ENCODE data around the gene DPPA4.

Gene DPPA4

DNA sequence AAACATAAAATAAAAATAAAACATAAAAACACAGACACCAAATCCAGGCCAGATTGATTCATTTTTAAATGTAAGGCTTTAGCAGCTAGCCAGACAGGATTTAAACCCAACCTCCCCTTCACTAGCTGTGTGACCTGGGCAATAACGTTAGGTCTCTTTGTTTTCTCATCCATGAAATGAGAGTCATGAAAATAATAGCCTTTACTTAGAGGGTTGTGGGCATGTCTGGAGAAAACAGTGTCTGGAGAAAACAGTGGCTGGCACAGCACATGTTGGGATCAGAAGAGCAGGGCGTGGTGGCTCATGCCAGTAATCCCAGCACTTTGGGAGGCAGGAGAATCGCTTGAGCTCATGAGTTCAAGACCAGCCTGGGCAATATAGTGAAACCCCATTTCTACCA lies 1.9 kb upstream of the DPPA4 start:
- H3F3A ChIP-seq (ENCODE audit: low read depth): no peaks in the 10 kb centered on the region
- H3K4me2 ChIP-seq (ENCODE audit: low read depth, low read length, poor library complexity, severe bottlenecking): no peak overlapping the region
- no peaks in the 10 kb centered on the region for H3K36me3 ChIP-seq (ENCODE audit: insufficient read depth, low read length)
- no peaks in the 10 kb centered on the region for H4K20me1 ChIP-seq (ENCODE audit: insufficient read depth, low read length, poor library complexity, severe bottlenecking)
- H3K9me3 ChIP-seq (ENCODE audit: insufficient read depth, low read depth, low read length): no peaks in the 10 kb centered on the region
- no peak for TF ChIP-seq EZH2phosphoT487 (IDR thresholded peaks at IDR 0.05; ENCODE audit: borderline replicate concordance)
- no peak for TF ChIP-seq CTCF (conservative IDR thresholded peaks at IDR 0.05; ENCODE audit: low read length)
- no peaks in the 10 kb centered on the region for H3K4me1 ChIP-seq (ENCODE audit: insufficient read depth, low read length, poor library complexity, severe bottlenecking)
- no peak overlapping the region for H3K9ac ChIP-seq (ENCODE audit: low read depth, low read length, poor library complexity, severe bottlenecking)
- no peaks in the 10 kb centered on the region for H3K9me2 ChIP-seq (replicated peaks; ENCODE audit: low read depth, low read length)
- no peak overlapping the region for H3K4me3 ChIP-seq (ENCODE audit: low read length, poor library complexity, severe bottlenecking)
- H3K79me2 ChIP-seq (ENCODE audit: insufficient read depth, low read length): no peaks in the 10 kb centered on the region
- H3K27me3 ChIP-seq (ENCODE audit: insufficient read depth, low read length, poor library complexity, severe bottlenecking): no peaks in the 10 kb centered on the region
- no peak overlapping the region for H2AFZ ChIP-seq (ENCODE audit: low read length)

GRCh38 chr3:109338322-109338721 lies 976 bp upstream of the DPPA4 start:
- no peaks in the 10 kb centered on the region for H3K9me3 ChIP-seq (ENCODE audit: insufficient read depth, low read depth, low read length)
- no peak overlapping the region for H3K4me3 ChIP-seq (ENCODE audit: low read length, poor library complexity, severe bottlenecking)
- H2AFZ ChIP-seq (ENCODE audit: low read length): no peak overlapping the region
- H4K20me1 ChIP-seq (ENCODE audit: insufficient read depth, low read length, poor library complexity, severe bottlenecking): no peaks in the 10 kb centered on the region
- no peaks in the 10 kb centered on the region for H3F3A ChIP-seq (ENCODE audit: low read depth)
- H3K9me2 ChIP-seq (replicated peaks; ENCODE audit: low read depth, low read length): no peaks in the 10 kb centered on the region
- TF ChIP-seq EZH2phosphoT487 (IDR thresholded peaks at IDR 0.05; ENCODE audit: borderline replicate concordance): no peak
- no peak for TF ChIP-seq CTCF (conservative IDR thresholded peaks at IDR 0.05; ENCODE audit: low read length)
- no peaks in the 10 kb centered on the region for H3K36me3 ChIP-seq (ENCODE audit: insufficient read depth, low read length)
- H3K79me2 ChIP-seq (ENCODE audit: insufficient read depth, low read length): no peaks in the 10 kb centered on the region
- H3K9ac ChIP-seq (ENCODE audit: low read depth, low read length, poor library complexity, severe bottlenecking): no peak overlapping the region
- H3K27me3 ChIP-seq (ENCODE audit: insufficient read depth, low read length, poor library complexity, severe bottlenecking): no peaks in the 10 kb centered on the region
- H3K4me2 ChIP-seq (ENCODE audit: low read depth, low read length, poor library complexity, severe bottlenecking): no peak overlapping the region
- H3K4me1 ChIP-seq (ENCODE audit: insufficient read depth, low read length, poor library complexity, severe bottlenecking): no peaks in the 10 kb centered on the region

DNA sequence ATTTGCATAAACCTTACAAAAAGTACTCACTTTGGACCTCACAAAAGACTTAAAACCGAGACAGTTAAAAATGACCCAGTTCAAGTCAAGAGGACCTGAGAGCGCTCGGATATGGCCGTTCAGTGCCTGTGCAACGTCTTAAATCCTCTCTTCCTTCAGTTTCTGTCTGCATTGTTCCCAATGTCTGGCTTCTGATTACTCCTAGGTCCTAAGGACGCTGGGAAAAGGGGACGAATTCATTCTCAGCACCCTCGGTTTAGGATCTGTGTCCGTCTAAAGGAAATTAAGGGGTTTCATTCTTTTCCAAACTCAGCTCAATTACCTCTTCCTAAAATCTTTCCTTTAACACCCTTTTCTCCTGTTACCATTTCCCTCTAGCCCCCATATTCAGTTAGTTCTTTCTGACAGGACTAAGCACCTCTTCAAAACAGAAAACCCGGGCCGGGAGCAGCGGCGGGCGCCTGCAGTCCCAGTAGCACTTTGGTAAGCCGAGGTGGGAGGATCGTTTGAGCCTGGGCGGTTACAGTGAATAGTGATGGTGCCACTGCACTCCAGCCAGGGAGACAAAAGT lies 970 bp downstream of the DPPA4 start:
- H3K79me2 ChIP-seq (ENCODE audit: insufficient read depth, low read length): no peaks in the 10 kb centered on the region
- no peaks in the 10 kb centered on the region for H4K20me1 ChIP-seq (ENCODE audit: insufficient read depth, low read length, poor library complexity, severe bottlenecking)
- no peaks in the 10 kb centered on the region for H3F3A ChIP-seq (ENCODE audit: low read depth)
- H3K9me2 ChIP-seq (replicated peaks; ENCODE audit: low read depth, low read length): no peaks in the 10 kb centered on the region
- no peak overlapping the region for H3K4me3 ChIP-seq (ENCODE audit: low read length, poor library complexity, severe bottlenecking)
- no peaks in the 10 kb centered on the region for H3K36me3 ChIP-seq (ENCODE audit: insufficient read depth, low read length)
- no peak overlapping the region for H2AFZ ChIP-seq (ENCODE audit: low read length)
- H3K4me1 ChIP-seq (ENCODE audit: insufficient read depth, low read length, poor library complexity, severe bottlenecking): no peaks in the 10 kb centered on the region
- no peak overlapping the region for H3K9ac ChIP-seq (ENCODE audit: low read depth, low read length, poor library complexity, severe bottlenecking)
- TF ChIP-seq EZH2phosphoT487 (IDR thresholded peaks at IDR 0.05; ENCODE audit: borderline replicate concordance) (no peak), CTCF (conservative IDR thresholded peaks at IDR 0.05; ENCODE audit: low read length) (no peak)
- H3K9me3 ChIP-seq (ENCODE audit: insufficient read depth, low read depth, low read length): no peaks in the 10 kb centered on the region
- no peaks in the 10 kb centered on the region for H3K27me3 ChIP-seq (ENCODE audit: insufficient read depth, low read length, poor library complexity, severe bottlenecking)
- no peak overlapping the region for H3K4me2 ChIP-seq (ENCODE audit: low read depth, low read length, poor library complexity, severe bottlenecking)

All from Loucy (cell line).